Ascending aorta (tissue), 2 donors: ENCODE data around the gene BCAS4. TPM values are rescaled to one million over a fixed set of nuclear protein-coding genes. Genes with fewer than 3 reads are reported as not detected.
"Not testable (repeated sequence)": the region's sequence is repeated elsewhere in the genome, so short reads cannot be mapped to it uniquely, and the experiment has no call there.

Experiments
- DNase-seq, 2 donors: peaks; one replicate each; pipeline ENCODE4 v3.0.0-alpha.2; 2019; ENCODE audit warnings: low spot score in 2 of 2
- H3K27ac ChIP-seq, 2 donors: fragments of 200-600 bp; sonication (generic); one replicate each; pipeline ENCODE4 v1.5.1; 2016 to 2017; ENCODE audit warnings: mild to moderate bottlenecking in 1 of 2
- H3K27me3 ChIP-seq: fragments of 200-600 bp; sonication (generic); one replicate; pipeline ENCODE4 v1.5.1; 2017
- H3K36me3 ChIP-seq, 2 donors: fragments of 200-600 bp; sonication (generic); one replicate each; pipeline ENCODE4 v1.5.1; 2016
- H3K4me1 ChIP-seq, 2 donors: fragments of 200-600 bp; sonication (generic); one replicate each; pipeline ENCODE4 v1.5.1; 2016 to 2017; ENCODE audit warnings: mild to moderate bottlenecking in 1 of 2
- H3K4me3 ChIP-seq, 2 donors: fragments of 200-600 bp; sonication (generic); one replicate each; pipeline ENCODE4 v1.5.1; 2016 to 2017; ENCODE audit warnings: mild to moderate bottlenecking in 1 of 2
- H3K9me3 ChIP-seq, 2 donors: fragments of 200-600 bp; sonication (generic); one replicate each; pipeline ENCODE4 v1.5.1; 2016
- CTCF ChIP-seq, 3 experiments: fragments of 200-600 bp in 2 of 3; fragments of 450-650 bp in 1 of 3; sonication (generic) in 2 of 3; IDR thresholded peaks; one replicate each; pipeline ENCODE4 v1.5.1; 2016 to 2019; ENCODE audit warnings: antibody characterized with exemption in 3 of 3, mild to moderate bottlenecking in 1 of 3, moderate library complexity in 1 of 3
- intact Hi-C: fragments of 100-400 bp; cut with DNase I; formaldehyde crosslinking; loops from one replicate; pipeline ENCODE4 v1.15.1; 2023
- total RNA-seq: library from RNA; depleted of rRNA; stranded (reverse); fragments of >200 nt; gene quantifications from one replicate; pipeline ENCODE4 v1.1.0, GENCODE V29; 2016

The BCAS4 gene
- total RNA-seq, 1 donor from 2014 or later = 0.85 TPM

GRCh38 chr20:50772420-50773185, 22.3 kb upstream of the BCAS4 start:
- DNase-seq = no peak
- no peaks in the 10 kb centered on the region for H3K4me1 ChIP-seq
- TF ChIP-seq CTCF (IDR thresholded peaks at IDR 0.05) = no peak
- no peaks in the 10 kb centered on the region for H3K27me3 ChIP-seq
- no peak overlapping the region for H3K27ac ChIP-seq
- intact Hi-C loops = no loop called here
- no peaks in the 10 kb centered on the region for H3K9me3 ChIP-seq
- H3K36me3 ChIP-seq = no peaks in the 10 kb centered on the region
- H3K4me3 ChIP-seq = no peak overlapping the region

GRCh38 chr20:50774515-50774914, 20.3 kb upstream of the BCAS4 start:
- no peak for TF ChIP-seq CTCF (IDR thresholded peaks at IDR 0.05)
- Histone ChIP-seq H3K36me3 (no peaks in the 10 kb centered on the region), H3K4me1 (no peaks in the 10 kb centered on the region), H3K27me3 (no peaks in the 10 kb centered on the region), H3K4me3 (no peak overlapping the region), H3K27ac (no peak overlapping the region), H3K9me3 (no peaks in the 10 kb centered on the region)
- intact Hi-C loops = no loop called here
- no peak for DNase-seq

GRCh38 chr20:50776122-50776817, 18.6 kb upstream of the BCAS4 start:
- no peaks in the 10 kb centered on the region for H3K4me1 ChIP-seq
- intact Hi-C loops = no loop called here
- TF ChIP-seq CTCF (IDR thresholded peaks at IDR 0.05) = no peak
- no peak for DNase-seq
- H3K9me3 ChIP-seq = no peaks in the 10 kb centered on the region
- H3K4me3 ChIP-seq = no peak overlapping the region
- no peak overlapping the region for H3K27ac ChIP-seq
- H3K27me3 ChIP-seq = no peaks in the 10 kb centered on the region
- H3K36me3 ChIP-seq = no peaks in the 10 kb centered on the region

GRCh38 chr20:50777373-50777772, 17.5 kb upstream of the BCAS4 start:
- Histone ChIP-seq H3K27ac (no peak overlapping the region), H3K4me3 (no peak overlapping the region), H3K9me3 (no peaks in the 10 kb centered on the region), H3K36me3 (no peaks in the 10 kb centered on the region), H3K4me1 (no peaks in the 10 kb centered on the region), H3K27me3 (no peaks in the 10 kb centered on the region)
- no peak for DNase-seq
- no peak for TF ChIP-seq CTCF (IDR thresholded peaks at IDR 0.05)
- intact Hi-C loops = no loop called here

- DNase-seq, H3K4me3 ChIP-seq, H3K4me1 ChIP-seq, H3K9me3 ChIP-seq, H3K27me3 ChIP-seq, H3K36me3 ChIP-seq, intact Hi-C loops, H3K27ac ChIP-seq: not testable (repeated sequence)
These were observed 15.9 kb upstream of the BCAS4 start for GRCh38 chr20:50778994-50779393.

- no peak overlapping the region for H3K4me3 ChIP-seq
- no peaks in the 10 kb centered on the region for H3K9me3 ChIP-seq
- H3K27ac ChIP-seq = no peak overlapping the region
- no peaks in the 10 kb centered on the region for H3K36me3 ChIP-seq
- intact Hi-C loops = no loop called here
- H3K27me3 ChIP-seq = no peaks in the 10 kb centered on the region
- DNase-seq = no peak
- no peak for TF ChIP-seq CTCF (IDR thresholded peaks at IDR 0.05)
- no peaks in the 10 kb centered on the region for H3K4me1 ChIP-seq
These were observed 11.5 kb upstream of the BCAS4 start for GRCh38 chr20:50783390-50783789.
